OCI-LY1 (cell line): ENCODE measurements around the gene WIPF2.

Source experiments
- H2AFZ ChIP-seq: fragments of 200-600 bp; sonication (generic), shearing (Covaris generic); 2 replicates; pipeline ENCODE4 v1.6.0; 2014; ENCODE audit warnings: antibody characterized with exemption, mild to moderate bottlenecking, low read length
- H3F3A ChIP-seq: fragments of 200-600 bp; sonication (generic), shearing (Covaris generic); 2 replicates; pipeline ENCODE4 v1.6.0; 2014; ENCODE audit warnings: mild to moderate bottlenecking, antibody characterized with exemption, low read length, moderate library complexity; ENCODE audit not compliant: insufficient read depth
- H3K27ac ChIP-seq: fragments of 200-600 bp; sonication (generic); 2 replicates; pipeline ENCODE4 v1.5.1; 2014; ENCODE audit warnings: low read length, mixed run types, mild to moderate bottlenecking, low read depth; ENCODE audit not compliant: poor library complexity, severe bottlenecking
- H3K27me3 ChIP-seq: fragments of 200-600 bp; sonication (generic); 2 replicates; pipeline ENCODE4 v1.6.0; 2014; ENCODE audit warnings: antibody characterized with exemption, mild to moderate bottlenecking, low read length, moderate library complexity; ENCODE audit not compliant: insufficient read depth
- H3K36me3 ChIP-seq: fragments of 200-600 bp; sonication (generic); 2 replicates; pipeline ENCODE4 v1.6.1; 2014; ENCODE audit warnings: mild to moderate bottlenecking, antibody characterized with exemption, low read length, moderate library complexity, mixed read lengths; ENCODE audit not compliant: insufficient read depth
- H3K4me1 ChIP-seq: fragments of 200-600 bp; sonication (generic); 2 replicates; pipeline ENCODE4 v1.5.1; 2014; ENCODE audit warnings: mild to moderate bottlenecking, low read length, moderate library complexity; ENCODE audit not compliant: insufficient read depth, severe bottlenecking
- H3K4me2 ChIP-seq: fragments of 200-600 bp; sonication (generic), shearing (Covaris generic); 2 replicates; pipeline ENCODE4 v1.6.1; 2014; ENCODE audit warnings: low read length
- H3K4me3 ChIP-seq: fragments of 200-600 bp; sonication (generic); 2 replicates; pipeline ENCODE4 v1.5.1; 2014; ENCODE audit warnings: low read length, low read depth, mild to moderate bottlenecking, mixed read lengths; ENCODE audit not compliant: poor library complexity, severe bottlenecking
- H3K79me2 ChIP-seq: fragments of 200-600 bp; shearing (Covaris generic); 2 replicates; pipeline ENCODE4 v1.6.1; 2016; ENCODE audit warnings: mixed run types, low read length, mixed read lengths; ENCODE audit not compliant: insufficient read depth
- H3K9ac ChIP-seq: fragments of 200-600 bp; sonication (generic), shearing (Covaris generic); 2 replicates; pipeline ENCODE4 v1.6.1; 2014; ENCODE audit warnings: mild to moderate bottlenecking, low read length, mixed read lengths
- H3K9me2 ChIP-seq: fragments of 200-600 bp; sonication (generic), shearing (Covaris generic); 2 replicates; pipeline ENCODE4 v1.6.1; 2014; ENCODE audit warnings: low read depth, mild to moderate bottlenecking, low read length, mixed read lengths
- H3K9me3 ChIP-seq: fragments of 200-600 bp; shearing (Covaris generic); 2 replicates; pipeline ENCODE4 v1.6.1; 2014; ENCODE audit warnings: low read length, mixed read lengths
- H4K20me1 ChIP-seq: fragments of 200-600 bp; sonication (generic), shearing (Covaris generic); 2 replicates; pipeline ENCODE4 v1.6.0; 2016; ENCODE audit warnings: mild to moderate bottlenecking, low read length; ENCODE audit not compliant: insufficient read depth
- CTCF ChIP-seq: fragments of 200-600 bp; sonication (generic), shearing (Covaris generic); IDR thresholded peaks from 2 replicates; pipeline ENCODE4 v1.5.1; 2017; ENCODE audit warnings: mild to moderate bottlenecking, antibody characterized with exemption, low read length, moderate library complexity, mixed read lengths
- EZH2 ChIP-seq: fragments of 200-600 bp; sonication (generic), shearing (Covaris generic); IDR thresholded peaks from 2 replicates; pipeline ENCODE4 v1.8.0; 2017; ENCODE audit warnings: borderline replicate concordance, mixed run types, mild to moderate bottlenecking, antibody characterized with exemption, low read length, moderate library complexity, mixed read lengths

Gene WIPF2

GRCh38 chr17:40327244-40327729 is 108.2 kb downstream of the WIPF2 start:
- Histone ChIP-seq H3K27ac (no peak overlapping the region), H3K4me3 (no peak overlapping the region), H4K20me1 (no peaks in the 10 kb centered on the region), H3K9me3 (no peaks in the 10 kb centered on the region), H3K4me2 (no peak overlapping the region), H3K27me3 (peaks cover 14% of the 10 kb centered on the region), H3F3A (no peaks in the 10 kb centered on the region), H2AFZ (no peak overlapping the region), H3K4me1 (peaks cover 11% of the 10 kb centered on the region), H3K9me2 (no peaks in the 10 kb centered on the region), H3K9ac (no peak overlapping the region), H3K79me2 (no peaks in the 10 kb centered on the region), H3K36me3 (no peaks in the 10 kb centered on the region; the same call in 1 of the 2 replicates)
- TF ChIP-seq EZH2, result no peak
- TF ChIP-seq CTCF, result no peak

- H3K79me2 ChIP-seq, result no peaks in the 10 kb centered on the region
- H3K9me3 ChIP-seq, result no peaks in the 10 kb centered on the region
- no peaks in the 10 kb centered on the region for H3F3A ChIP-seq
- TF ChIP-seq EZH2, result no peak
- TF ChIP-seq CTCF, result no peak
- H4K20me1 ChIP-seq, result no peaks in the 10 kb centered on the region
- no peaks in the 10 kb centered on the region for H3K9me2 ChIP-seq
- H3K9ac ChIP-seq, result no peak overlapping the region
- H3K4me1 ChIP-seq, result peaks cover 6% of the 10 kb centered on the region
- H3K27me3 ChIP-seq, result peaks cover 14% of the 10 kb centered on the region
- no peak overlapping the region for H3K4me3 ChIP-seq
- no peaks in the 10 kb centered on the region; the same call in 1 of the 2 replicates for H3K36me3 ChIP-seq
- H2AFZ ChIP-seq, result no peak overlapping the region
- H3K4me2 ChIP-seq, result no peak overlapping the region
- no peak overlapping the region for H3K27ac ChIP-seq
These were observed 108.8 kb downstream of the WIPF2 start for GRCh38 chr17:40327735-40328385.

- H3F3A ChIP-seq, result no peaks in the 10 kb centered on the region
- H3K27ac ChIP-seq, result no peak overlapping the region
- H4K20me1 ChIP-seq, result no peaks in the 10 kb centered on the region
- peaks cover under 1% of the 10 kb centered on the region for H3K4me1 ChIP-seq
- H3K9me2 ChIP-seq, result no peaks in the 10 kb centered on the region
- no peaks in the 10 kb centered on the region for H3K79me2 ChIP-seq
- no peaks in the 10 kb centered on the region for H3K9me3 ChIP-seq
- no peak overlapping the region for H3K4me3 ChIP-seq
- TF ChIP-seq EZH2 (no peak), CTCF (no peak)
- H3K4me2 ChIP-seq, result no peak overlapping the region
- H3K27me3 ChIP-seq, result peaks cover 14% of the 10 kb centered on the region
- H3K9ac ChIP-seq, result no peak overlapping the region
- no peak overlapping the region for H2AFZ ChIP-seq
- H3K36me3 ChIP-seq, result no peaks in the 10 kb centered on the region; the same call in 1 of the 2 replicates
These were observed 109.3 kb downstream of the WIPF2 start for GRCh38 chr17:40328386-40328766.
